Caco-2 (cell line): ENCODE data around the gene NDUFB3. TPM values are rescaled to one million over a fixed set of nuclear protein-coding genes. Genes with fewer than 3 reads are reported as not detected.

ENCODE experiments used
- BruUV-seq: library from RNA; stranded (reverse); fragments of 400-500 nt; replicated peaks from 2 replicates; lab custom pipeline; 2021; lab: Mats Ljungman, UMichigan
- CTCF ChIA-PET: fragments of 300-600 bp; sonication (Branson Sonifier 250); formaldehyde crosslinking; loops from one replicate; lab custom pipeline; 2022; ENCODE audit warnings: antibody characterized with exemption; lab: Charles Lee
- POLR2A ChIA-PET: fragments of 300-600 bp; sonication (Branson Sonifier 250); formaldehyde crosslinking; loops from one replicate; lab custom pipeline; 2022; ENCODE audit warnings: antibody characterized with exemption; lab: Charles Lee
- DNase-seq, 2 experiments: peaks; one replicate each; pipeline versions ENCODE4 v3.0.0 to v3.0.0-alpha.2; 2020 to 2022
- H3K27me3 ChIP-seq: replicated peaks from 2 replicates; pipeline ENCODE4 v1.6.0; 2011; ENCODE audit warnings: low read length; ENCODE audit not compliant: control insufficient read depth, insufficient read depth
- H3K36me3 ChIP-seq: 2 replicates; pipeline ENCODE4 v1.5.1; 2011; ENCODE audit warnings: low read length; ENCODE audit not compliant: control insufficient read depth, insufficient read depth
- H3K4me1 ChIP-seq: fragments of 250-450 bp; sonication (Bioruptor Pico); 2 replicates; pipeline ENCODE4 v1.5.1; 2020; ENCODE audit warnings: mild to moderate bottlenecking
- H3K4me3 ChIP-seq: 2 replicates; pipeline ENCODE4 v1.5.1; 2011; ENCODE audit warnings: low read depth, mild to moderate bottlenecking, control low read depth, low read length
- H3K9me3 ChIP-seq: fragments of 250-450 bp; sonication (Bioruptor Pico); 2 replicates; pipeline ENCODE4 v1.5.1; 2020; ENCODE audit warnings: mild to moderate bottlenecking, moderate library complexity
- H3K27ac Mint-ChIP-seq: one replicate; pipeline ENCODE4 v1.8.0; 2022; ENCODE audit warnings: mixed read lengths; ENCODE audit not compliant: unreplicated experiment
- H3K27me3 Mint-ChIP-seq: one replicate; pipeline ENCODE4 v1.8.0; 2022; ENCODE audit warnings: mixed read lengths; ENCODE audit not compliant: insufficient read depth, unreplicated experiment
- H3K36me3 Mint-ChIP-seq: one replicate; pipeline ENCODE4 v1.8.0; 2022; ENCODE audit warnings: mild to moderate bottlenecking, mixed read lengths; ENCODE audit not compliant: insufficient read depth, unreplicated experiment
- H3K4me1 Mint-ChIP-seq: one replicate; pipeline ENCODE4 v1.8.0; 2022; ENCODE audit warnings: low read depth, mixed read lengths; ENCODE audit not compliant: unreplicated experiment
- H3K4me3 Mint-ChIP-seq: one replicate; pipeline ENCODE4 v1.8.0; 2022; ENCODE audit warnings: mild to moderate bottlenecking, moderate library complexity, mixed read lengths; ENCODE audit not compliant: unreplicated experiment
- H3K9me3 Mint-ChIP-seq: one replicate; pipeline ENCODE4 v1.8.0; 2022; ENCODE audit warnings: mixed read lengths; ENCODE audit not compliant: unreplicated experiment
- intact Hi-C: fragments of 100-400 bp; cut with micrococcal nuclease; formaldehyde crosslinking; loops from one replicate; pipeline ENCODE4 v1.10.0; 2022; ENCODE audit not compliant: unreplicated experiment
- total RNA-seq: library from RNA; stranded (reverse); gene quantifications from 2 replicates; pipeline ENCODE4 v1.2.3, GENCODE V29; 2022
- TF ChIP-seq, protein P1 (sequence below), 2 experiments: fragments of 200-600 bp in 1 of 2; IDR thresholded peaks; 1 replicate in 1 of 2; 2 replicates in 1 of 2; pipeline versions ENCODE4 v1.5.1 to v1.8.0; 2011 to 2022; ENCODE audit warnings: antibody characterized with exemption in 1 of 2, control low read depth in 1 of 2, inconsistent platforms in 1 of 2, low read depth in 1 of 2, low read length in 1 of 2, mild to moderate bottlenecking in 1 of 2, moderate library complexity in 1 of 2; ENCODE audit not compliant: insufficient read depth in 1 of 2, severe bottlenecking in 1 of 2, unreplicated experiment in 1 of 2

The NDUFB3 gene
- total RNA-seq, 1 experiment from 2014 or later, result 117 TPM

GRCh38 chr2:201132518-201132917 lies 60.7 kb downstream of the NDUFB3 start:
- Mint-ChIP-seq H3K9me3 (no peaks in the 10 kb centered on the region), H3K4me3 (no peak overlapping the region), H3K36me3 (peaks cover 54% of the 10 kb centered on the region), H3K27ac (peak overlapping the region; percentile 37), H3K27me3 (no peaks in the 10 kb centered on the region), H3K4me1 (peaks cover 24% of the 10 kb centered on the region)
- POLR2A ChIA-PET, result no interaction called here
- TF ChIP-seq, protein P1, sequence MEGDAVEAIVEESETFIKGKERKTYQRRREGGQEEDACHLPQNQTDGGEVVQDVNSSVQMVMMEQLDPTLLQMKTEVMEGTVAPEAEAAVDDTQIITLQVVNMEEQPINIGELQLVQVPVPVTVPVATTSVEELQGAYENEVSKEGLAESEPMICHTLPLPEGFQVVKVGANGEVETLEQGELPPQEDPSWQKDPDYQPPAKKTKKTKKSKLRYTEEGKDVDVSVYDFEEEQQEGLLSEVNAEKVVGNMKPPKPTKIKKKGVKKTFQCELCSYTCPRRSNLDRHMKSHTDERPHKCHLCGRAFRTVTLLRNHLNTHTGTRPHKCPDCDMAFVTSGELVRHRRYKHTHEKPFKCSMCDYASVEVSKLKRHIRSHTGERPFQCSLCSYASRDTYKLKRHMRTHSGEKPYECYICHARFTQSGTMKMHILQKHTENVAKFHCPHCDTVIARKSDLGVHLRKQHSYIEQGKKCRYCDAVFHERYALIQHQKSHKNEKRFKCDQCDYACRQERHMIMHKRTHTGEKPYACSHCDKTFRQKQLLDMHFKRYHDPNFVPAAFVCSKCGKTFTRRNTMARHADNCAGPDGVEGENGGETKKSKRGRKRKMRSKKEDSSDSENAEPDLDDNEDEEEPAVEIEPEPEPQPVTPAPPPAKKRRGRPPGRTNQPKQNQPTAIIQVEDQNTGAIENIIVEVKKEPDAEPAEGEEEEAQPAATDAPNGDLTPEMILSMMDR (IDR thresholded peaks at IDR 0.05; ENCODE audit: insufficient read depth in 1 of 2, low read depth in 1 of 2, low read length in 1 of 2, severe bottlenecking in 1 of 2, unreplicated experiment in 1 of 2), result no peak
- Histone ChIP-seq H3K36me3 (peaks cover 3% of the 10 kb centered on the region), H3K4me1 (peaks cover 46% of the 10 kb centered on the region), H3K27me3 (no peaks in the 10 kb centered on the region), H3K4me3 (no peak overlapping the region), H3K9me3 (no peaks in the 10 kb centered on the region)
- CTCF ChIA-PET, result interaction anchor here (1.4 kb wide), 1 partner anchor 26 kb away, joined by 5 read pairs; no protein-coding TSS in a partner anchor
- no TSS peak for BruUV-seq
- no peak for DNase-seq
- intact Hi-C loops, result no loop called here

Other genes with a start within 250 kb of the NDUFB3 start
- gene CLK1, start 207.3 kb upstream of the NDUFB3 start, total RNA-seq, result 62.6 and 68.0 TPM in 2 replicates
- 17.6 and 25.0 TPM in 2 replicates for gene PPIL3, start 182.9 kb upstream of the NDUFB3 start, total RNA-seq
- 40.7 and 49.7 TPM in 2 replicates for gene NIF3L1, start 182.6 kb upstream of the NDUFB3 start, total RNA-seq
- gene ORC2, start 108.3 kb upstream of the NDUFB3 start, total RNA-seq, result 45.5 and 47.3 TPM in 2 replicates
- gene HYCC2, start 330 bp upstream of the NDUFB3 start, total RNA-seq, result 21.8 and 21.9 TPM in 2 replicates
- gene CFLAR, start 44.2 kb downstream of the NDUFB3 start, total RNA-seq, result 56.4 and 62.6 TPM in 2 replicates
- gene CASP10, start 111.1 kb downstream of the NDUFB3 start, total RNA-seq, result 5.8 and 5.9 TPM in 2 replicates
- 32.1 and 33.4 TPM in 2 replicates for gene CASP8, start 188.5 kb downstream of the NDUFB3 start, total RNA-seq